PC-3 (cell line): ENCODE results near the gene GOLGA8R. TPM values are rescaled to one million over a fixed set of nuclear protein-coding genes. Genes with fewer than 3 reads are reported as not detected.
"Not testable (repeated sequence)": the region's sequence is repeated elsewhere in the genome, so short reads cannot be mapped to it uniquely, and the experiment has no call there.

Experiments
- ATAC-seq: fragments of 200-7000 bp; cut with Tn5 transposase; 2 replicates; pipeline ENCODE4 v1.9.1; 2020; ENCODE audit warnings: mild to moderate bottlenecking, moderate library complexity
- BruUV-seq: library from RNA; stranded (reverse); fragments of 400-500 nt; replicated peaks from 2 replicates; lab custom pipeline; 2021; lab: Mats Ljungman, UMichigan
- CTCF ChIA-PET: fragments of 300-600 bp; sonication (Branson Sonifier 250); formaldehyde crosslinking; loops from one replicate; lab custom pipeline; 2022; ENCODE audit warnings: antibody characterized with exemption; lab: Charles Lee
- POLR2A ChIA-PET: fragments of 300-600 bp; sonication (Branson Sonifier 250); formaldehyde crosslinking; loops from one replicate; lab custom pipeline; 2022; ENCODE audit warnings: antibody characterized with exemption; ENCODE audit not compliant: unreplicated experiment; lab: Charles Lee
- DNase-seq: peaks from one replicate; pipeline ENCODE4 v3.0.0-alpha.2; 2015
- H2AFZ ChIP-seq: fragments of 300-600 bp; sonication (generic); 2 replicates; pipeline ENCODE4 v1.6.0; 2016; ENCODE audit warnings: antibody characterized with exemption, low read length
- H3F3A ChIP-seq: fragments of 300-600 bp; sonication (generic); one replicate; pipeline ENCODE4 v1.6.0; 2017; ENCODE audit warnings: antibody characterized with exemption, low read length, control low read depth, mild to moderate bottlenecking; ENCODE audit not compliant: unreplicated experiment
- H3K27ac ChIP-seq: fragments of 300-600 bp; sonication (generic); 2 replicates; pipeline ENCODE4 v1.5.1; 2016; ENCODE audit warnings: mild to moderate bottlenecking, low read length
- H3K27me3 ChIP-seq: fragments of 300-600 bp; sonication (generic); 2 replicates; pipeline ENCODE4 v1.6.1; 2016; ENCODE audit warnings: low read length, mixed read lengths
- H3K36me3 ChIP-seq: fragments of 300-600 bp; sonication (generic); 2 replicates; pipeline ENCODE4 v1.6.1; 2016; ENCODE audit warnings: low read depth, mixed run types, low read length, mixed read lengths
- H3K4me1 ChIP-seq: fragments of 300-600 bp; sonication (generic); 2 replicates; pipeline ENCODE4 v1.5.1; 2016; ENCODE audit warnings: low read length; ENCODE audit not compliant: insufficient read depth
- H3K4me2 ChIP-seq: fragments of 300-600 bp; sonication (generic); 2 replicates; pipeline ENCODE4 v1.6.0; 2016; ENCODE audit warnings: low read length
- H3K4me3 ChIP-seq: fragments of 300-600 bp; sonication (generic); 2 replicates; pipeline ENCODE4 v1.5.1; 2016; ENCODE audit warnings: mild to moderate bottlenecking, low read length, mixed read lengths
- H3K79me2 ChIP-seq: fragments of 300-600 bp; sonication (generic); 2 replicates; pipeline ENCODE4 v1.6.1; 2017; ENCODE audit warnings: low read length, mixed read lengths
- H3K9ac ChIP-seq: fragments of 300-600 bp; sonication (generic); 2 replicates; pipeline ENCODE4 v1.6.0; 2016; ENCODE audit warnings: mild to moderate bottlenecking, low read length
- H3K9me2 ChIP-seq: fragments of 300-600 bp; sonication (generic); replicated peaks from 2 replicates; pipeline ENCODE4 v1.6.1; 2016; ENCODE audit warnings: mixed run types, low read length, mixed read lengths
- H3K9me3 ChIP-seq: fragments of 300-600 bp; sonication (generic); 2 replicates; pipeline ENCODE4 v1.6.1; 2016; ENCODE audit warnings: low read length, mixed read lengths
- H4K20me1 ChIP-seq: fragments of 300-600 bp; sonication (generic); 2 replicates; pipeline ENCODE4 v1.6.1; 2016; ENCODE audit warnings: low read length, mixed read lengths
- intact Hi-C: fragments of 100-400 bp; cut with micrococcal nuclease; formaldehyde crosslinking; loops from 2 replicates; pipeline ENCODE4 v1.9.0; 2023
- total RNA-seq: library from RNA; depleted of rRNA; stranded (reverse); fragments of >200 nt; gene quantifications from 2 replicates; pipeline ENCODE4 v1.2.3, GENCODE V29; 2014

Gene GOLGA8R
- total RNA-seq, 1 experiment from 2014 or later = 0.07 TPM

DNA sequence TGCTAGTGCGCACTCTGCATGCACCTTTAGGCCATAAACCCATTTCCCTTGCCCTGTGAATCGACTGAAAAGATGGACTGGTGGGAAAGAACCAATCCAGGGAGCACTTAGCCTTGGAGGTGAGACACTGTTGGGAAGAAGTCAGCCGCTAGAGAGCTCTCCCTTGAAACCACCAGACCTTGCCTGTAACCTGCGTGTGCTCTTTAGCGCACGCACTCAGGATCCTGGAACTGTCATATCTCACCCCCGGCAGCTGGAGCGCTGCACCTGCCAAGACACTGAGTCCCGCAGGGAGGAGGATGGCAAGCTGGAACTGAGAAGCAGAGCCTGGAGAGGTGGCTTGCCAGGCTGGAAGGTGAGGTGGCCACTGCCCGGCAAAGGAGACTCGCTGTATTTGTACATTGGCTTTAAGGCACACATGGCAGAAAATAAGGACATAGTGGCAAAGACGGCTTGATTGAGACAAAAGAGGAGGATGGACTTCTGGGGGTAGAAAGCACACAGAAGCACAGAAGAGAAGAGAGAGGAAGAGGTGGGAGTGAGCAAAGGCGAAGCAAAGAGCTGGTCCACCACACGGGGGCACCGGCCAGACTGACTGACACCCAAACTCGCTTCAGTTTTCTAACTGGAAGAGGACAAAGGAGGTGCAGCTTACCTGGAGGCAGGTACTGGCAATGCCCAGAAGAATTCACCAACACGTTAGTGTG lies 37.5 kb downstream of the GOLGA8R start:
- POLR2A ChIA-PET, H3K4me2 ChIP-seq, H3F3A ChIP-seq, H3K9ac ChIP-seq, ATAC-seq, H4K20me1 ChIP-seq, H3K27ac ChIP-seq, H3K9me3 ChIP-seq, H3K27me3 ChIP-seq, DNase-seq, BruUV-seq, H3K4me1 ChIP-seq, H3K4me3 ChIP-seq, H3K9me2 ChIP-seq, H2AFZ ChIP-seq, H3K79me2 ChIP-seq, CTCF ChIA-PET, H3K36me3 ChIP-seq, intact Hi-C loops: not testable (repeated sequence)

DNA sequence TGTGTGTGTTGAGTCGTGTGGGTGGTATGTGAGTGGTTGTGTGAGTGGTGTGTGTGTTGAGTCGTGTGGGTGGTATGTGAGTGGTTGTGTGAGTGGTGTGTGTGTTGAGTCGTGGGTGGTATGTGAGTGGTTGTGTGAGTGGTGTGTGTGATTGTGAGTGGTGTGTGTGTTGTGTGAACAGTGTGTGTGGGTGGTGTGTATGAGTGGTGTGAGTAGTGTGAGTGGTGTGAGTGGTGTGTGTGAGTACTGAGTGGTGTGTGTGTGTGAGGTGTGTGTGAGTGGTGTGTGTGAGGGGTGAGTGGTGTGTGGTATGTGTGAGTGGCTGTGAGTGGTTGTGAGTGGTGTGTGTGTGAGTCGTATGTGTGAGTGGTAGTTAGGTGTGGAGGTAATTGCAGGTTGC lies 38.2 kb downstream of the GOLGA8R start:
- CTCF ChIA-PET, POLR2A ChIA-PET, BruUV-seq, H3K4me1 ChIP-seq, H3F3A ChIP-seq, H3K79me2 ChIP-seq, H2AFZ ChIP-seq, H3K36me3 ChIP-seq, H4K20me1 ChIP-seq, H3K9me2 ChIP-seq, H3K4me3 ChIP-seq, intact Hi-C loops, DNase-seq, H3K27me3 ChIP-seq, ATAC-seq, H3K4me2 ChIP-seq, H3K27ac ChIP-seq, H3K9ac ChIP-seq, H3K9me3 ChIP-seq: not testable (repeated sequence)

DNA sequence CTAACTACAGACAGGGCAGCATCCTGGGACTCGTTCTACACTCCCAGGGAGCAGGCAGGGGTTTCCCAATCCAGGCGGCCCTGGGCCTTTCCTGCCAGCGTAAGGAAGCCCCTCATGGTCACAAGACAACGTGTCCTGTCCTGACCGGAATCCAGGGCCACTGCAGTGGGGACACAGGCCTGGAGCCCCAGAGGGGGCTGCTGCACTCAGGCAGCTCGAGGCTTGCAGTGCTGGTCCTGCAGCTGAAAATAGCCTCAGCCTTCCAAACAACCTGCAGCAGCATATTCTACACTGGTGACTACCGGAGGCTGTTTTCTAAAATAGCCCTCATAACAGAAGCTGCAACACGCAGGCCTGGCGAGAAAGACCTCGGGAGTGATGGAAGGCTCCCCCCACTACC lies 39.2 kb downstream of the GOLGA8R start:
- not testable (repeated sequence) for BruUV-seq, ATAC-seq

DNA sequence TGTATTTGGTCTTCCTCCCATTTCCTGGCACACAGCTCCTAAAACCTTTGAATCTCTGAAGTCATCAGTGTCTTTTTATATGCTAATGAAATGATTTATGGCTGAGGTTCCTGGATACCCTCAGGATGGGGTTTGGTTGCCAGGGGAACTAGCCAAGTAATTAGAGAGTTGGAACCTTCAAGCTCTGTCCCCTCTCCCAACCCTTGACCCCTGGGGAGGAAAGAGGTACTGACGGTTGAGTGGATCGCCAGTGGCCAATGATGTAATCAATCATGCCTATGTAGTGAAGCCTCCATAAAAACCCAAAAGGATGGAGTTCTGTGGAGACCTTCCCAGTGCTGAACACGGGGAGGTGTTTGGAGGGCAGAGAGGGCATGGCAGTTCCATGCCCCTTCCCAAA lies 45.8 kb downstream of the GOLGA8R start:
- H3F3A ChIP-seq, DNase-seq, H3K27me3 ChIP-seq, H3K27ac ChIP-seq, H4K20me1 ChIP-seq, H3K9me2 ChIP-seq, H2AFZ ChIP-seq, H3K4me2 ChIP-seq, H3K9ac ChIP-seq, BruUV-seq, H3K4me3 ChIP-seq, H3K4me1 ChIP-seq, H3K36me3 ChIP-seq, H3K79me2 ChIP-seq, ATAC-seq, CTCF ChIA-PET, H3K9me3 ChIP-seq, POLR2A ChIA-PET, intact Hi-C loops: not testable (repeated sequence)

More for the DNA sequence above, 39.2 kb downstream of the GOLGA8R start:
- H3K79me2 ChIP-seq, POLR2A ChIA-PET, H3K4me1 ChIP-seq, H3K9me3 ChIP-seq, H3K27me3 ChIP-seq, H3K4me2 ChIP-seq, H3K36me3 ChIP-seq, H3K27ac ChIP-seq, H3K4me3 ChIP-seq, CTCF ChIA-PET, DNase-seq, H4K20me1 ChIP-seq, H3K9ac ChIP-seq, H3F3A ChIP-seq, intact Hi-C loops, H3K9me2 ChIP-seq, H2AFZ ChIP-seq: not testable (repeated sequence)

DNA sequence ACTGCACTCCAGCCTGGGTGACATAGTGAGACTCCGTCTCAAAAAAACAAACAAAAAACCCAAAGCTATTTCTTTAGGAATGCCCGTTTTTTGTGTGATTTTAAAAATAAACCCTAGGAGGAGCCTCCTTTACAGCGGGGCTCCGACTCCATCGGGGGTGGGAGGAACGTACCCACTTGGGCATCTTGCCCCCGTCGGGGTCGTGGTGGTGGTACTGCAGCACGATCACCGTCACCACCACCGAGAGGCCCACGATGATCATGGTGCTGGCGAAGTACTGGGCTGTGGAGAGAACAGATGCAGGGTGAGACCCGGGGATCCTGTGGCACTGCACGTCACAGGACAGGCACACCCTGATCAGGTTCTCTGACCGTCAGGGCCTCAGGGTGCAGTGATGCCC lies 46.8 kb downstream of the GOLGA8R start:
- H3K79me2 ChIP-seq, H3K4me2 ChIP-seq, H3K36me3 ChIP-seq, DNase-seq, H3K9me3 ChIP-seq, H3K9ac ChIP-seq, H2AFZ ChIP-seq, H3K27me3 ChIP-seq, H3K9me2 ChIP-seq, BruUV-seq, H3F3A ChIP-seq, POLR2A ChIA-PET, CTCF ChIA-PET, H3K4me1 ChIP-seq, H3K4me3 ChIP-seq, intact Hi-C loops, H3K27ac ChIP-seq, H4K20me1 ChIP-seq, ATAC-seq: not testable (repeated sequence)

DNA sequence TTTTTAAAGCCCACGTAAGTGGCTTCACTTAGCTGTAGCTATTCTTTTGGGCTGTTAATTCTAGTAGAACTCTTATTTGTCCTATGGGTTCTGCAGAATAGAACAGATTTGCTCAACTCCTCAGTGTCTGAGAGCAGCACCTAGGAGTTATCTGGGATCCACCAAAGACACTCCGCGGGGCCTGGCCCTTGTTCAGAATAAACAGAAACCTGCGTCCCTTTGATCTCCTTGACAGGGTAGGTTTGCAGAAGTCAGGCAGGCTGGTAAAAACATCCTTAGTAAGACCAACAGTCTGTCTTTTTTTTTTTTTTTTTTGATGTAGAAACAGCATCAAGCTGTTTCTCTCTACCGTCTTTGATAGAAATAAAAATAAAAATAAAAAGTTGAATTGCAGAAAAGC lies 52.7 kb downstream of the GOLGA8R start:
- BruUV-seq, intact Hi-C loops, H3K9me3 ChIP-seq, H3K9me2 ChIP-seq, ATAC-seq, H2AFZ ChIP-seq, H3K4me1 ChIP-seq, H3K4me2 ChIP-seq, CTCF ChIA-PET, H3K9ac ChIP-seq, H3K4me3 ChIP-seq, H3K36me3 ChIP-seq, H4K20me1 ChIP-seq, H3K79me2 ChIP-seq, H3F3A ChIP-seq, H3K27ac ChIP-seq, H3K27me3 ChIP-seq, POLR2A ChIA-PET, DNase-seq: not testable (repeated sequence)

DNA sequence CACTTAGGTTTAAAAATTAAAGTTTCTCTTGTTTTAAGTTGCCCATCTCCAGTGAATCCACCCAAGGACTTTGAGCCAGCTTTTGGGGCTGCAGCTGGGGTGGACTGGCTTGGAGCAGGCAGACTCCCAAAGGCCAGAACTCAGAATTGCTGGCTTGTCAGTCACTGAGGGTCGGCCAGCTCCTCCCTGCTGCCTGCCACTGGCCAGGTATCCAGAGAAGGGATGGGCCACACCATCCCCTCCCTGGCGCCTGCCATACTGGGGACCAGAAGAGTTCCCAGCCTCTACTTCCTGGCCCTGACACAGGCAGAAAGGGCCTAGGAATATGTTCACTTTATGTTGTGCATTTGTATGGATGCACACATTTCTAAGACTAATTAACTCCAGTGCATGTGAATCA lies 53.1 kb downstream of the GOLGA8R start:
- H3K9ac ChIP-seq, ATAC-seq, intact Hi-C loops, H3K79me2 ChIP-seq, H3K4me1 ChIP-seq, H3F3A ChIP-seq, H3K36me3 ChIP-seq, CTCF ChIA-PET, H3K4me2 ChIP-seq, BruUV-seq, H3K9me3 ChIP-seq, H3K27ac ChIP-seq, H3K4me3 ChIP-seq, H3K9me2 ChIP-seq, H3K27me3 ChIP-seq, POLR2A ChIA-PET, H2AFZ ChIP-seq, DNase-seq, H4K20me1 ChIP-seq: not testable (repeated sequence)
